Measurements from ENCODE around the gene CLMN. TPM values are rescaled to one million over a fixed set of nuclear protein-coding genes. Genes with fewer than 3 reads are reported as not detected.

The CLMN gene
- total RNA-seq, 1 experiment from 2014 or later = 24.0 TPM

GRCh38 chr14:95348395-95349080, 28.8 kb upstream of the CLMN start:
- in situ Hi-C loops (cut with HindIII; ENCODE audit: low pct_unique_long_range_greater_than_20kb, low sequenced_read_pairs) = no loop called here
- no peak for DNase-seq (ENCODE audit: low read depth, low spot score)

GRCh38 chr14:95346820-95347219, 27.1 kb upstream of the CLMN start:
- no peak for DNase-seq (ENCODE audit: low read depth, low spot score)
- in situ Hi-C loops (cut with HindIII; ENCODE audit: low pct_unique_long_range_greater_than_20kb, low sequenced_read_pairs) = no loop called here

DNA sequence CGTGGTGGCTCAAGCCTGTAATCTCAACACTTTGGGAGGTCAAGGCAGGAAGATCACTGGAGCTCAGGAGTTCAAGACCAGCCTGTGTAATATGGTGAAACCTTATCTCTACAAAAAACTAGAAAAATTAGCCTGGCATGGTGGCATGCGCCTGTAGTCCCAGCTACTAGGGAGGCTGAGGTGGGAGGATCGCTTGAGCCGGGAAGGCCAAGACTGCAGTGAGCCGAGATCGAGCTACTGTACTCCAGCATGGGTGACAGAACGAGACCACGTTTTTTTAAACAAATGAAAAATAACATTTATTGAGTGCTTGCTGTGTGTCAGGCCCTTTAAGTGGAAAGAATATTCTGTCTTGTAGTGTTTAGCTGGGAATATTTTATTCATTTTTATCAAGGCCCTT, 26.6 kb upstream of the CLMN start:
- no peak for DNase-seq (ENCODE audit: low read depth, low spot score)
- in situ Hi-C loops (cut with HindIII; ENCODE audit: low pct_unique_long_range_greater_than_20kb, low sequenced_read_pairs) = no loop called here

DNA sequence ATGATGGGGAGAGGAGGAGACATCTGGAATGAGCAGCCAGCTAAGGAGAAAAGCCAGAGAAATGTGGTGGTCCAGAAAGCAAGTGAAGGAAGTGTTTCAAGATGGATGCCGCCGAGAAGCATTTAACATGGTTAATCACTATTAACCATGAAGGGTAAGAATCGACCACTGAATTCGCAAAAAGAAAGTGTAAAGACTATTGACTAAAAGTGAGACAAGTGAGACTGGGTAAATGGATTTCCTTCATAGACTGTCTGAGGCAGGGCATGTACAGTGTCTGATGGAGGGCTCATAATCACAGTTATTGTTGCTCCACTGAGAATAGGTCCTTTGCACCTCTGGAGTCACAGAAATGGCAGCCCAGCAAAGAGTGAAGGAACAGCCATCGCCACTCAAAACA, 25.3 kb upstream of the CLMN start:
- in situ Hi-C loops (cut with HindIII; ENCODE audit: low pct_unique_long_range_greater_than_20kb, low sequenced_read_pairs) = no loop called here
- no peak for DNase-seq (ENCODE audit: low read depth, low spot score)

GRCh38 chr14:95344536-95344935, 24.8 kb upstream of the CLMN start:
- in situ Hi-C loops (cut with HindIII; ENCODE audit: low pct_unique_long_range_greater_than_20kb, low sequenced_read_pairs) = no loop called here
- no peak for DNase-seq (ENCODE audit: low read depth, low spot score)

- in situ Hi-C loops (cut with HindIII; ENCODE audit: low pct_unique_long_range_greater_than_20kb, low sequenced_read_pairs) = no loop called here
- no peak for DNase-seq (ENCODE audit: low read depth, low spot score)
Observed at GRCh38 chr14:95341564-95341963, 21.9 kb upstream of the CLMN start.

DNA sequence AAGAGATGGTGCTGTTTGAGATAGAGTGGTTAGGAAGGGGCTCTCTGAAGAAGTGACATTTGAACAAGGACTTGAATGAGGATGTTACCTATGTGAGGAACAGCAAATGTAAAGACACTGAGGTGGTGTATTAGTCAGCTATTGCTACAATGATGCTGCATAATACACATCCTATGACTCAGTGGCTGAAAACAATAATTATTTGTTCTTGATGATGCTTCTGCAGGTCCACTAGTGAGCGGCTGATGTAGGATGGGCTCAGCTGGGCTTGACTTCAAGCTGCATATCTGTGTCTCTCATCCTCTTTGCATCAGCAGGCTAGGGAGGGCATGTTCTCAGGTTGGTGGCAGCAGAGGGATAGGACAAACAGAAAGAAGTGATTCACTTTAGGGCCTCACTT, 21.4 kb upstream of the CLMN start:
- no peak for DNase-seq (ENCODE audit: low read depth, low spot score)
- in situ Hi-C loops (cut with HindIII; ENCODE audit: low pct_unique_long_range_greater_than_20kb, low sequenced_read_pairs) = no loop called here

DNA sequence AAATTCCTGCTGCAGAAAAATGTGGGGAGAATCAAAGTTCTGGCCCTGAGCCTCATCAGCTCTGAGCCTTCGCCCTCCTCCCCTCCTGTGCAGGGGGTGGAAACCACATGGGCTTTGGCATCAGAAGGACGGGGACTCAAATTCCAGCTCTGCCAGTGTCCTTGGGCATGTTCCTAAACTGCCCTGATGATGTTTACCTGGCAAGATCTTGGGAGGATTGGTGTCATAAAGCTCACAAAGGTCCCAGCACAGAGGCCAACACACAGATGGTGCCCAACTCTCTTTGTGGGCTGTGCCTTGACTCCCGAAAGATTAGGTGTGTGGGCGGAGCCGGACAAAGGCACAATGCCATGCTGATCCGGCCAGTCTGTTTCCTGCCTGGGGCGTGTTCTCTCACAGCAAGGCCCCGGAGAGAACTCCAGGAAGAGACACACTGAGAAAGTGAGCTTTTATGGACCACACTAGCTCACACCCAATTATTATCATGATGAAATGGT, 20.5 kb upstream of the CLMN start:
- peak; percentile 48 for DNase-seq (ENCODE audit: low read depth, low spot score)
- in situ Hi-C loops (cut with HindIII; ENCODE audit: low pct_unique_long_range_greater_than_20kb, low sequenced_read_pairs) = no loop called here

GRCh38 chr14:95339301-95339865, 19.7 kb upstream of the CLMN start:
- in situ Hi-C loops (cut with HindIII; ENCODE audit: low pct_unique_long_range_greater_than_20kb, low sequenced_read_pairs) = no loop called here

GRCh38 chr14:95338436-95338835, 18.7 kb upstream of the CLMN start:
- no peak for DNase-seq (ENCODE audit: low read depth, low spot score)
- in situ Hi-C loops (cut with HindIII; ENCODE audit: low pct_unique_long_range_greater_than_20kb, low sequenced_read_pairs) = no loop called here

More at GRCh38 chr14:95339301-95339865, 19.7 kb upstream of the CLMN start:
- DNase-seq (ENCODE audit: low read depth, low spot score) = no peak

GRCh38 chr14:95337041-95337595, 17.4 kb upstream of the CLMN start:
- no peak for DNase-seq (ENCODE audit: low read depth, low spot score)
- in situ Hi-C loops (cut with HindIII; ENCODE audit: low pct_unique_long_range_greater_than_20kb, low sequenced_read_pairs) = no loop called here

GRCh38 chr14:95336192-95336760, 16.6 kb upstream of the CLMN start:
- DNase-seq (ENCODE audit: low read depth, low spot score) = no peak
- in situ Hi-C loops (cut with HindIII; ENCODE audit: low pct_unique_long_range_greater_than_20kb, low sequenced_read_pairs) = no loop called here

DNA sequence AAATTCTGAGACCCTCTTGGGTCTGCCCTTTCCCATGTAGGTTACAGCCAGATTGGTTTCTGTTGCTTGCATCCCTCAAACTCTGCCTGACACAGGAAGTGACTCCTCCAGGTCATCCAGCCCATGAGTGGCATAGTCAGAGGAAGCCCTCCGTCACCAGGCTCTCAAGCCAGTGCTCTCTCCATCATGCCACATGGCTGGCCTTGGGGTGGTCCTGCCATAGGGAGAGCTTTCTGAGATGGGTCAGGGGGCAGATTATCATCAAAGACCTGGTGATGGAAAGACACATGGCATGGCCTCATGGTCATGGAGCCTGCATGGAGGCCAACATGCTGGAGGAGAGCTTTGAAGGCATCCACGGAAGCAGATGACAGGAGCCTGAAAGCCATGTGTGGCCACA, 15.4 kb upstream of the CLMN start:
- in situ Hi-C loops (cut with HindIII; ENCODE audit: low pct_unique_long_range_greater_than_20kb, low sequenced_read_pairs) = no loop called here
- no peak for DNase-seq (ENCODE audit: low read depth, low spot score)

DNA sequence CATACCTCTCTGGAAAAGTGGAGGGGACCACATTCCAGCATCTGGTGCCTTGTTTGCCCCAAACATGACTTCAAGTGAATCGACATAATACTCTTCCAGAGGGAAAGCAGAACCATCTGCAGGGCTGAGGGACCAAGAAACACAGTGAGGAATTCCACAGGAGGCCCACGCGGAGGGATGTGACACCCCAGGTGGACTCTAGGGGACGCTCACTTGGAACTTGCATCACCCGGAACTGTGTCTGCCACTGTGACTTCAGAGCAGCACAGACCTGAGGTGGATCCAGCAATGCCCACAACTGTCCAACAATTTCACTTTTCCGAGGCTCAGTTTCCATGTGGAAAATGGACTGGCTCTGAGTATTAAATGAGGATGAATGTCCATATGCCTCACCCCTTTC, 14.3 kb upstream of the CLMN start:
- DNase-seq (ENCODE audit: low read depth, low spot score) = no peak
- in situ Hi-C loops (cut with HindIII; ENCODE audit: low pct_unique_long_range_greater_than_20kb, low sequenced_read_pairs) = no loop called here

GRCh38 chr14:95332641-95333040, 12.9 kb upstream of the CLMN start:
- DNase-seq (ENCODE audit: low read depth, low spot score) = no peak
- in situ Hi-C loops (cut with HindIII; ENCODE audit: low pct_unique_long_range_greater_than_20kb, low sequenced_read_pairs) = no loop called here

GRCh38 chr14:95331708-95332408, 12.2 kb upstream of the CLMN start:
- DNase-seq (ENCODE audit: low read depth, low spot score) = no peak
- in situ Hi-C loops (cut with HindIII; ENCODE audit: low pct_unique_long_range_greater_than_20kb, low sequenced_read_pairs) = no loop called here

DNA sequence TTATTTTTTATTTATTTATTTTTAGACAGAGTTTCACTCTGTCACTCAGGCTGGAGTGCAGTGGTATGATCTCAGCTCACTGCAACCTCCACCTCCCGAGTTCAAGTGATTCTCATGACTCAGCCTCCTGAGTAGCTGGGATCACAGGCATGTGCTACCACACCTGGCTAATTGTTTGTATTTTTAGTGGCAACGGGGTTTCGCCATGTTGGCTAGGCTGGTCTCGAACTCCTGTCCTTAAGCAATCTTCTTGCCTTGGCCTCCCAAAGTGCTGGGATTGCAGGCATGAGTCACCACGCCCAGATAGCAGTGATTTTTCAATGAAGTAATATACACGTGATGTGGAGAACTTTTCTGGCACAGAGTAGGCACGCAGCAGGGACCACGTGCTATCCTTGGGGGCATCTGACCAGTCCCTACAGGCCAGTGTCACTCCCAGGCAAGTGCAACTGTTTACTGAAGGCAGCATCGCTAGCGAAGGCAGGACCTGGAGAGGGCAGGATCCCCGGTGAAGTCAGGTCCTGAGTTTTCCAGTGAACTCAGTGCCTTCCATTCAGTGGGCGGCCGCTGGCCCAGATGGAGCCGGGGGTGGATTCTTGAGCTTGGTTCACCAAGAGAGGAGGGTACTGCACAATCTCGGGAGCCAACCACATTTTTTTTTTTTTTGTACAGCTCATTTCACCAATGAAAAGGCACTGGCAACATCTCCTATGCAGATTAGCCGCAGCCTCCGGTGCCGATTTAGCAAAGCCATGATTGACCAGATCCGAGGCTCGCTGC, 11.1 kb upstream of the CLMN start:
- DNase-seq (ENCODE audit: low read depth, low spot score) = no peak
- in situ Hi-C loops (cut with HindIII; ENCODE audit: low pct_unique_long_range_greater_than_20kb, low sequenced_read_pairs) = no loop called here

DNA sequence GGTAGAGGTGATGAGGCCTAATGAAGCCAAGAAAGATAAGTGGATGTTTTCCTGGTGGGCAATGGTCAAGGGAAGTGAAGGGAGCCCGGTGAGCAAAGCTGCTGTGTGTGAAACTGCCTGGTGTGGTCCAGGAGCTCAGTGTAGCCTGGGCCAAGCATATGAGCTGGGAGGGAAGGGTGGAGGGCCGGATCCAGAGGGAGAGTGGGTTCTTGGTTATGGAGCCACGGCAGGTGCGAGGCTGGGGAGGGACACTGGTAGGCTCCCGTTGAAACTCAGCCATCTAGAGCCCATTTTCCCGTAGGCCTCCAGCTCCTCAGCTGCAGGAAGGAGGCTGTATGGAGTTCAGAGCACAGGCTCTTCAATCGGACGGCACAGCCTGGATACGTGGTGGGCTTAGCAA, 10.2 kb upstream of the CLMN start:
- DNase-seq (ENCODE audit: low read depth, low spot score) = no peak
- in situ Hi-C loops (cut with HindIII; ENCODE audit: low pct_unique_long_range_greater_than_20kb, low sequenced_read_pairs) = no loop called here
